CD14-positive monocyte (primary cell): Measurements from ENCODE around the gene ZNF407. TPM values are rescaled to one million over a fixed set of nuclear protein-coding genes. Genes with fewer than 3 reads are reported as not detected.

Experiments
- DNase-seq, 3 donors: peaks; one replicate each; pipeline ENCODE4 v3.0.0-alpha.2; 2011 to 2022
- H2AFZ ChIP-seq: 2 replicates; pipeline ENCODE4 v1.6.0; 2012; ENCODE audit warnings: mild to moderate bottlenecking, low read depth, low read length, inconsistent platforms; ENCODE audit not compliant: insufficient read depth, poor library complexity, severe bottlenecking
- H3K27ac ChIP-seq, 2 donors: 1 replicate in 1 of 2; 2 replicates in 1 of 2; pipeline ENCODE4 v1.5.1; 2012 to 2013; ENCODE audit warnings: low read length in 2 of 2, control low read depth in 1 of 2, inconsistent platforms in 1 of 2, low read depth in 1 of 2, mild to moderate bottlenecking in 1 of 2
- H3K27me3 ChIP-seq, 2 donors: one replicate each; pipeline versions ENCODE4 v1.6.0 to v1.6.1; 2011 to 2013; ENCODE audit warnings: low read length in 2 of 2; ENCODE audit not compliant: control insufficient read depth in 2 of 2, insufficient read depth in 2 of 2
- H3K36me3 ChIP-seq, 2 donors: replicated peaks in 1 of 2; 1 replicate in 1 of 2; 2 replicates in 1 of 2; pipeline versions ENCODE4 v1.5.1 to v1.6.1; 2012 to 2013; ENCODE audit warnings: low read length in 2 of 2, control low read depth in 1 of 2, inconsistent platforms in 1 of 2, mild to moderate bottlenecking in 1 of 2; ENCODE audit not compliant: insufficient read depth in 2 of 2, control insufficient read depth in 1 of 2
- H3K4me1 ChIP-seq, 2 donors: 1 replicate in 1 of 2; 2 replicates in 1 of 2; pipeline versions ENCODE4 v1.5.1 to v1.6.1; 2012 to 2013; ENCODE audit warnings: low read length in 2 of 2, control low read depth in 1 of 2, inconsistent platforms in 1 of 2, mild to moderate bottlenecking in 1 of 2, moderate library complexity in 1 of 2; ENCODE audit not compliant: insufficient read depth in 2 of 2, control insufficient read depth in 1 of 2
- H3K4me2 ChIP-seq: replicated peaks from 2 replicates; pipeline ENCODE3; 2012; ENCODE audit warnings: low read length, moderate library complexity, mild to moderate bottlenecking; ENCODE audit not compliant: poor library complexity, severe bottlenecking; ENCODE audit errors: extremely low read depth
- H3K4me3 ChIP-seq, 3 experiments: fragments of 200-600 bp in 1 of 3; sonication (generic) in 1 of 3; replicated peaks in 1 of 3; 1 replicate in 2 of 3; 2 replicates in 1 of 3; pipeline ENCODE4 v1.5.1; 2011 to 2013; ENCODE audit warnings: low read length in 3 of 3, mild to moderate bottlenecking in 3 of 3, control low read depth in 2 of 3, low read depth in 2 of 3, inconsistent platforms in 1 of 3, moderate library complexity in 1 of 3
- H3K79me2 ChIP-seq: 2 replicates; pipeline ENCODE4 v1.6.0; 2012; ENCODE audit warnings: mild to moderate bottlenecking, control low read depth, inconsistent platforms, low read length, moderate library complexity; ENCODE audit not compliant: insufficient read depth
- H3K9ac ChIP-seq: 2 replicates; pipeline ENCODE4 v1.6.0; 2017; ENCODE audit warnings: low read length, mild to moderate bottlenecking; ENCODE audit not compliant: insufficient read depth, poor library complexity, severe bottlenecking
- H3K9me3 ChIP-seq, 2 donors: replicated peaks in 1 of 2; 1 replicate in 1 of 2; 2 replicates in 1 of 2; pipeline versions ENCODE4 v1.5.1 to v1.6.1; 2012 to 2013; ENCODE audit warnings: low read length in 2 of 2, control low read depth in 1 of 2; ENCODE audit not compliant: control insufficient read depth in 1 of 2, insufficient read depth in 1 of 2
- H4K20me1 ChIP-seq: 2 replicates; pipeline ENCODE4 v1.6.0; 2012; ENCODE audit warnings: mild to moderate bottlenecking, low read length, control low read depth, moderate library complexity; ENCODE audit not compliant: insufficient read depth
- H3K27ac Mint-ChIP-seq, 7 donors: one replicate each; pipeline ENCODE4 v1.8.0; 2020; ENCODE audit warnings: mild to moderate bottlenecking in 7 of 7, mixed read lengths in 7 of 7, moderate library complexity in 6 of 7, inconsistent platforms in 2 of 7
- H3K27me3 Mint-ChIP-seq, 3 donors: one replicate each; pipeline ENCODE4 v1.8.0; 2021 to 2022; ENCODE audit warnings: low read depth in 3 of 3, mild to moderate bottlenecking in 3 of 3, mixed read lengths in 3 of 3, moderate library complexity in 3 of 3, inconsistent platforms in 1 of 3
- H3K36me3 Mint-ChIP-seq, 2 donors: one replicate each; pipeline ENCODE4 v1.8.0; 2020; ENCODE audit warnings: mixed read lengths in 2 of 2, inconsistent platforms in 1 of 2, mild to moderate bottlenecking in 1 of 2
- H3K4me1 Mint-ChIP-seq: one replicate; pipeline ENCODE4 v1.8.0; 2020; ENCODE audit warnings: mild to moderate bottlenecking, mixed read lengths
- H3K4me3 Mint-ChIP-seq, 2 donors: one replicate each; pipeline ENCODE4 v1.8.0; 2020; ENCODE audit warnings: mild to moderate bottlenecking in 2 of 2, mixed read lengths in 2 of 2, moderate library complexity in 1 of 2
- H3K9me3 Mint-ChIP-seq, 7 donors: one replicate each; pipeline ENCODE4 v1.8.0; 2020 to 2022; ENCODE audit warnings: mixed read lengths in 7 of 7, mild to moderate bottlenecking in 6 of 7, moderate library complexity in 6 of 7, inconsistent platforms in 2 of 7
- whole genome bisulfite sequencing: methylation state at CpG from one replicate; pipeline ENCODE4 v1.1.5; 2013; ENCODE audit warnings: missing lambda C conversion rate; ENCODE audit not compliant: insufficient coverage; 5-methylcytosine and 5-hydroxymethylcytosine counted together
- intact Hi-C, 2 donors: fragments of 100-400 bp; cut with micrococcal nuclease; formaldehyde crosslinking; loops; one replicate each; pipeline versions ENCODE4 v1.15.0 to v1.15.1; 2023
- polyA plus RNA-seq, 3 donors: library from polyadenylated mRNA; depleted of rRNA in 1 of 3; unstranded in 2 of 3; stranded (reverse) in 1 of 3; fragments of 300-500 nt in 2 of 3; fragments of >200 nt in 1 of 3; fragmentation: Illumina TruSeq in 2 of 3; gene quantifications; 1 replicate in 2 of 3; 2 replicates in 1 of 3; pipeline ENCODE4 v1.2.3, GENCODE V29; 2012 to 2021
- TF ChIP-seq, protein P1 (sequence below): fragments of 200-600 bp; IDR thresholded peaks from one replicate; pipeline ENCODE4 v1.8.0; 2022; ENCODE audit warnings: antibody characterized with exemption, mild to moderate bottlenecking

Gene ZNF407
- polyA plus RNA-seq, 3 donors, result 1.3 to 3.6 (median 1.6) TPM

DNA sequence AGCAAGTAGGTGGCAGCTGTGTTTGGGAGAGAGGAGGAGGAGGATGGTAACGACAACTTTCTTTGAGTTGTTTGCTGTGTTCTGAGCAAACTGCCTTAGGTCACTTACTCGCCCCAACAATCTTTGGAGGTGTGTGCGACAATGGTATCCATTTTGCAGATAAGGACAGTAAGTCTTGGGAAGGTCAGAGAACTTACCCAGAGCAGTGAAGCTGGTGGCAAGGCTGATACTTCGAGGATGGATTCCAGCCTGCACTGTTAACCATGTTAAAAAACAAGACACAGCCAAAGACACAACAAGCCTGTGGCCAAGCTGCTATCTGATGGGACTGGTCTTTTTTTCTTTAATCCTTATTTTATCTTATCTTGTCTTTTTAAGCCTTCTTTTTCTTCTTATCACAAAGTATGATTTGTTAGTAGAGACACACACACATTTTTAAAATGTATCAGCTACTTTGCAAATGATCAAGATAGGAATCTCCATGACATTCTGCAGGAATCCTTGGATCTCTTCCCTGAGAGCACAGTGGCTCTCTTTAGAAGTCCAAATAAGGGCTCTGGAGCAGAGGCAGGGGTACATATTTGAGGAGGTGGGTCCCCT, 35.4 kb upstream of the ZNF407 start:
- Histone ChIP-seq H4K20me1 (no peaks in the 10 kb centered on the region), H3K79me2 (no peaks in the 10 kb centered on the region), H3K9ac (no peak overlapping the region), H3K27ac (no peak overlapping the region), H3K4me1 (no peaks in the 10 kb centered on the region), H3K27me3 (peaks cover 0 to 3% of the 10 kb centered on the region in 2 donors), H2AFZ (no peak overlapping the region), H3K9me3 (peaks cover 4 to 5% of the 10 kb centered on the region in 2 donors), H3K4me3 (no peak overlapping the region), H3K36me3 (no peaks in the 10 kb centered on the region), H3K4me2 (no peak overlapping the region)
- 100% methylated on average over 2 of the region's 4 CpGs for WGBS
- DNase-seq, result no peak
- H3K9me3 Mint-ChIP-seq, result peaks cover 4 to 14% (median 9%) of the 10 kb centered on the region in 7 donors
- no peak overlapping the region for H3K27ac Mint-ChIP-seq
- no peak overlapping the region for H3K4me3 Mint-ChIP-seq
- TF ChIP-seq, protein P1, sequence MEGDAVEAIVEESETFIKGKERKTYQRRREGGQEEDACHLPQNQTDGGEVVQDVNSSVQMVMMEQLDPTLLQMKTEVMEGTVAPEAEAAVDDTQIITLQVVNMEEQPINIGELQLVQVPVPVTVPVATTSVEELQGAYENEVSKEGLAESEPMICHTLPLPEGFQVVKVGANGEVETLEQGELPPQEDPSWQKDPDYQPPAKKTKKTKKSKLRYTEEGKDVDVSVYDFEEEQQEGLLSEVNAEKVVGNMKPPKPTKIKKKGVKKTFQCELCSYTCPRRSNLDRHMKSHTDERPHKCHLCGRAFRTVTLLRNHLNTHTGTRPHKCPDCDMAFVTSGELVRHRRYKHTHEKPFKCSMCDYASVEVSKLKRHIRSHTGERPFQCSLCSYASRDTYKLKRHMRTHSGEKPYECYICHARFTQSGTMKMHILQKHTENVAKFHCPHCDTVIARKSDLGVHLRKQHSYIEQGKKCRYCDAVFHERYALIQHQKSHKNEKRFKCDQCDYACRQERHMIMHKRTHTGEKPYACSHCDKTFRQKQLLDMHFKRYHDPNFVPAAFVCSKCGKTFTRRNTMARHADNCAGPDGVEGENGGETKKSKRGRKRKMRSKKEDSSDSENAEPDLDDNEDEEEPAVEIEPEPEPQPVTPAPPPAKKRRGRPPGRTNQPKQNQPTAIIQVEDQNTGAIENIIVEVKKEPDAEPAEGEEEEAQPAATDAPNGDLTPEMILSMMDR, result no peak
- intact Hi-C loops, result no loop called here
- H3K27me3 Mint-ChIP-seq, result peaks cover 5 to 11% (median 8%) of the 10 kb centered on the region in 3 donors
- no peaks in the 10 kb centered on the region for H3K4me1 Mint-ChIP-seq
- H3K36me3 Mint-ChIP-seq, result no peaks in the 10 kb centered on the region

DNA sequence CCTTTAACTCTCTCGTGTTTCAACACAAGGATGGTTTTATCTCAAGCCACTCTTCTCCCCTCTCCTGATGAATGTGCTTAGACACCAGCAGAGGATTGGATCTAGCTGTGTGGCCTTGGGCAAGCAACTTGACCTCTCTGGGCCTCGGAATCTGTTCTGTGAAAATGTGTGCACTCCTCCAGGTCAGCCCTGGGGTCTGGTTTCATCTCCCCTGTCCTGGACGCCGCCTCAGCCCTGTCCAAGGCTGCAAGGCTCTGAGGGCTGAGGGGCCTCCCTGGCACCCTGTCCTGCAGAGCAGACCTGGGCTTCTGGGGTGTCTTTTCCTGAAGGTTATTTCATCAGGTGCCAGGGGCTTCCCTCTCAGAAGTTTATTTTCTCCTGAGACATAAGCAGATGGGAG, 34.9 kb upstream of the ZNF407 start:
- Mint-ChIP-seq H3K9me3 (peaks cover 4 to 14% (median 9%) of the 10 kb centered on the region in 7 donors), H3K4me1 (peaks cover 5% of the 10 kb centered on the region), H3K4me3 (no peak overlapping the region), H3K27ac (no peak overlapping the region), H3K36me3 (no peaks in the 10 kb centered on the region), H3K27me3 (peaks cover 5 to 13% (median 8%) of the 10 kb centered on the region in 3 donors)
- intact Hi-C loops, result no loop called here
- DNase-seq, result no peak
- H4K20me1 ChIP-seq, result no peaks in the 10 kb centered on the region
- H3K9ac ChIP-seq, result no peak overlapping the region
- no peak overlapping the region for H3K27ac ChIP-seq
- TF ChIP-seq, protein P1, result no peak
- H3K4me1 ChIP-seq, result peaks cover 3% of the 10 kb centered on the region in 2 donors
- no peak overlapping the region for H2AFZ ChIP-seq
- peaks cover 0 to 3% of the 10 kb centered on the region in 2 donors for H3K27me3 ChIP-seq
- H3K4me2 ChIP-seq, result no peak overlapping the region
- WGBS, result 92% methylated on average over 4 of the region's 4 CpGs
- no peaks in the 10 kb centered on the region for H3K79me2 ChIP-seq
- peaks cover 4 to 5% of the 10 kb centered on the region in 2 donors for H3K9me3 ChIP-seq
- no peak overlapping the region for H3K4me3 ChIP-seq
- H3K36me3 ChIP-seq, result no peaks in the 10 kb centered on the region
